ENCODE measurements around the gene MYL5. TPM values are rescaled to one million over a fixed set of nuclear protein-coding genes. Genes with fewer than 3 reads are reported as not detected.

Gene MYL5
- total RNA-seq, 4 donors from 2014 or later: 8.7 to 19.0 (median 9.4) TPM

- DNase-seq (ENCODE audit: low spot score) (no peak), ATAC-seq (ENCODE audit: low FRiP score) (no peak)
- TF ChIP-seq CTCF (IDR thresholded peaks at IDR 0.05): no peak
These were observed 47.9 kb downstream of the MYL5 start for GRCh38 chr4:722169-722725.

- DNase-seq (ENCODE audit: low spot score) (no peak), ATAC-seq (ENCODE audit: low FRiP score) (no peak)
- no peak for TF ChIP-seq CTCF (IDR thresholded peaks at IDR 0.05)
These were observed 48.6 kb downstream of the MYL5 start for GRCh38 chr4:722851-723360.

- ATAC-seq (ENCODE audit: low FRiP score) (no peak), DNase-seq (ENCODE audit: low spot score) (no peak)
- TF ChIP-seq CTCF (IDR thresholded peaks at IDR 0.05): no peak
These were observed 49.6 kb downstream of the MYL5 start for GRCh38 chr4:723751-724530.

GRCh38 chr4:725391-726234 is 51.3 kb downstream of the MYL5 start:
- TF ChIP-seq CTCF (IDR thresholded peaks at IDR 0.05): no peak
- ATAC-seq (ENCODE audit: low FRiP score) (no peak), DNase-seq (ENCODE audit: low spot score) (no peak)

GRCh38 chr4:726235-726787 is 52.0 kb downstream of the MYL5 start:
- TF ChIP-seq CTCF (IDR thresholded peaks at IDR 0.05): no peak
- ATAC-seq (ENCODE audit: low FRiP score) (no peak), DNase-seq (ENCODE audit: low spot score) (no peak)

- no peak for ATAC-seq (ENCODE audit: low FRiP score)
- no peak for TF ChIP-seq CTCF (IDR thresholded peaks at IDR 0.05)
- no peak for DNase-seq (ENCODE audit: low spot score)
These were observed 52.5 kb downstream of the MYL5 start for GRCh38 chr4:726838-727237.
